ENCODE results near the gene PADI6. TPM values are rescaled to one million over a fixed set of nuclear protein-coding genes. Genes with fewer than 3 reads are reported as not detected.

PADI6 gene
- total RNA-seq, 4 donors from 2014 or later, result not detected

GRCh38 chr1:17361687-17362086 lies 10.3 kb upstream of the PADI6 start:
- 61% methylated on average over 2 of the region's 4 CpGs; no CpG with 5 or more reads in 1 of the 2 donors for WGBS, 2 donors (ENCODE audit: low coverage in 1 of 2)
- TF ChIP-seq POLR2AphosphoS5 (IDR thresholded peaks at IDR 0.05) (no peak), CTCF (IDR thresholded peaks at IDR 0.05) (no peak), EP300 (IDR thresholded peaks at IDR 0.05) (no peak), POLR2A (IDR thresholded peaks at IDR 0.05) (no peak)

DNA sequence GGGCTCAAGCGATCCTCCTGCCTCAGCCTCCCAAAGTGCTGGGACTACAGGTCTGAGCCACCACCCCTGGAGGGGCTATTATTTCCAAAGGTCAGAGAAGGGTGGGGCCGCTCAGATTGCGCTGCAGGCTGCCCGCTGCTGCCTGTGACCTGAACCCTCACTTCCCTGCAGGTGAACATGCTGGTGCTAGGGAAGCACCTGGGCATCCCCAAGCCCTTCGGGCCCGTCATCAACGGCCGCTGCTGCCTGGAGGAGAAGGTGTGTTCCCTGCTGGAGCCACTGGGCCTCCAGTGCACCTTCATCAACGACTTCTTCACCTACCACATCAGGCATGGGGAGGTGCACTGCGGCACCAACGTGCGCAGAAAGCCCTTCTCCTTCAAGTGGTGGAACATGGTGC lies 8.6 kb upstream of the PADI6 start:
- H3K27ac ChIP-seq, result no peak overlapping the region
- H3K36me3 ChIP-seq, result no peaks in the 10 kb centered on the region
- H3K27me3 ChIP-seq, result peaks cover 48% of the 10 kb centered on the region
- WGBS, 2 donors (ENCODE audit: low coverage in 1 of 2), result 20% methylated on average over 1 of the region's 12 CpGs; no CpG with 5 or more reads in 1 of the 2 donors
- ATAC-seq, result no peak
- TF ChIP-seq POLR2AphosphoS5 (IDR thresholded peaks at IDR 0.05), result no peak
- TF ChIP-seq EP300 (IDR thresholded peaks at IDR 0.05), result no peak
- TF ChIP-seq CTCF (IDR thresholded peaks at IDR 0.05), result no peak
- TF ChIP-seq POLR2A (IDR thresholded peaks at IDR 0.05), result no peak
- peaks cover 0 to 8% (median 0%) of the 10 kb centered on the region in 3 donors for H3K9me3 ChIP-seq
- H3K4me3 ChIP-seq, result no peak overlapping the region
- no peaks in the 10 kb centered on the region for H3K4me1 ChIP-seq

More at GRCh38 chr1:17361687-17362086, 10.3 kb upstream of the PADI6 start:
- ATAC-seq, result no peak
- Histone ChIP-seq H3K4me1 (no peaks in the 10 kb centered on the region), H3K4me3 (no peak overlapping the region), H3K27me3 (peaks cover 35% of the 10 kb centered on the region), H3K9me3 (peaks cover 0 to 8% (median 0%) of the 10 kb centered on the region in 3 donors), H3K27ac (no peak overlapping the region), H3K36me3 (no peaks in the 10 kb centered on the region)

DNA sequence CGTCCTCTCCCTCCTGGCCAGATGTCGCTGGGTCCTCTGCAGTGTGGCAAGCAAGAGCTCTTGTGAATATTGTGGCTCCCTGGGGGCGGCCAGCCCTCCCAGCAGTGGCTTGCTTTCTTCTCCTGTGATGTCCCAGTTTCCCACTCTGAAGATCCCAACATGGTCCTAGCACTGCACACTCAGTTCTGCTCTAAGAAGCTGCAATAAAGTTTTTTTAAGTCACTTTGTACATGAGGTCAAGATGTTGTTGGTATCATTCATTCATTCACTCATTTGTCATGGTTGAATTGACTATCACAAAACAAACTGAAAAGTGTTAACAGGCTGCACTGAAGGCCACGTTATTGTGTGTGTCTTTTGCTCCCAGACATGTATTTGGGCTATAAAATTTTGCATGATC lies 8.2 kb upstream of the PADI6 start:
- TF ChIP-seq POLR2AphosphoS5 (IDR thresholded peaks at IDR 0.05), result no peak
- TF ChIP-seq EP300 (IDR thresholded peaks at IDR 0.05), result no peak
- TF ChIP-seq CTCF (IDR thresholded peaks at IDR 0.05), result no peak
- TF ChIP-seq POLR2A (IDR thresholded peaks at IDR 0.05), result no peak
- ATAC-seq, result no peak
- no peak overlapping the region for H3K27ac ChIP-seq
- H3K4me3 ChIP-seq, result no peak overlapping the region
- peaks cover 48% of the 10 kb centered on the region for H3K27me3 ChIP-seq
- peaks cover 0 to 8% (median 0%) of the 10 kb centered on the region in 3 donors for H3K9me3 ChIP-seq
- H3K4me1 ChIP-seq, result no peaks in the 10 kb centered on the region
- no peaks in the 10 kb centered on the region for H3K36me3 ChIP-seq
- WGBS, 2 donors (ENCODE audit: low coverage in 1 of 2), result 88% methylated on average over 4 of the region's 4 CpGs; no CpG with 5 or more reads in 1 of the 2 donors

- no peak for TF ChIP-seq POLR2A (IDR thresholded peaks at IDR 0.05)
- TF ChIP-seq POLR2AphosphoS5 (IDR thresholded peaks at IDR 0.05), result no peak
- no peak for TF ChIP-seq CTCF (IDR thresholded peaks at IDR 0.05)
- no peak for TF ChIP-seq EP300 (IDR thresholded peaks at IDR 0.05)
- peaks cover 57% of the 10 kb centered on the region for H3K27me3 ChIP-seq
- no peaks in the 10 kb centered on the region for H3K36me3 ChIP-seq
- no peak overlapping the region for H3K4me3 ChIP-seq
- H3K9me3 ChIP-seq, result peaks cover 0 to 8% (median 0%) of the 10 kb centered on the region in 3 donors
- H3K4me1 ChIP-seq, result no peaks in the 10 kb centered on the region
- WGBS, 2 donors (ENCODE audit: low coverage in 1 of 2), result 55 to 67% methylated on average over 1 to 3 of the region's 3 CpGs
- H3K27ac ChIP-seq, result no peak overlapping the region
- ATAC-seq, result no peak
These were observed 6.7 kb upstream of the PADI6 start for GRCh38 chr1:17365293-17365692.

DNA sequence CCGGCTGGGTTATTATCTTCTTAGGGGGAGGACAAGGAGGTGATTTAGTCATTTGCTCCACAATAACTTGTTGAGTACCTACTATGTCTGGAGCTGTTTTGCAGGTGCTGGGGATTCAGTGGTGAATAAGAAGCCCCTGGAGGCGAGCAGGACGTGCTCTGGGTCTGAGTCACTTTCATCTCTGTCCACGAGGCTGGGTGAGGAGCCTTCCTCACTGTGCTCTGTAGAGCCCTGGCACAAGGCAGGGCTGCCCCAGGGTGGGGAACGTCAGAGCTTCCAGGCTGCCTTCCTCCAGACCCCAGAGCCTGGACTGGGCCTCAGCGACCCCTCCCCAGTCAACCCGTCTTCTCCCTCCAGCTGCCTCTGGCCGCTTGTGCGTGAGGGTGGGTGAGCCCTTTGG lies 2.5 kb upstream of the PADI6 start:
- H3K27ac ChIP-seq, result no peak overlapping the region
- ATAC-seq, result no peak
- WGBS, 2 donors (ENCODE audit: low coverage in 1 of 2), result 83% methylated on average over 1 of the region's 9 CpGs; no CpG with 5 or more reads in 1 of the 2 donors
- H3K36me3 ChIP-seq, result no peaks in the 10 kb centered on the region
- H3K9me3 ChIP-seq, result peaks cover 0 to 2% (median 0%) of the 10 kb centered on the region in 3 donors
- H3K4me3 ChIP-seq, result no peak overlapping the region
- TF ChIP-seq EP300 (IDR thresholded peaks at IDR 0.05) (no peak), POLR2A (IDR thresholded peaks at IDR 0.05) (no peak), POLR2AphosphoS5 (IDR thresholded peaks at IDR 0.05) (no peak), CTCF (IDR thresholded peaks at IDR 0.05) (no peak)
- H3K27me3 ChIP-seq, result peaks cover 78% of the 10 kb centered on the region
- no peaks in the 10 kb centered on the region for H3K4me1 ChIP-seq

All from gastroesophageal sphincter (tissue), 4 donors.